GM23248 (cell line): ENCODE measurements around the gene TENM4. TPM values are rescaled to one million over a fixed set of nuclear protein-coding genes. Genes with fewer than 3 reads are reported as not detected.

Experiments
- DNase-seq: peaks from one replicate; pipeline ENCODE4 v3.0.0-alpha.2; 2015
- H2AFZ ChIP-seq: fragments of 200-600 bp; sonication (generic); 2 replicates; pipeline ENCODE4 v1.6.1; 2016; ENCODE audit warnings: antibody characterized with exemption
- H3F3A ChIP-seq: fragments of 200-600 bp; sonication (generic); 2 replicates; pipeline ENCODE4 v1.6.1; 2016; ENCODE audit warnings: mild to moderate bottlenecking, antibody characterized with exemption, mixed run types; ENCODE audit not compliant: insufficient read depth
- H3K27ac ChIP-seq: fragments of 200-600 bp; sonication (generic); 2 replicates; pipeline ENCODE4 v1.5.1; 2016; ENCODE audit warnings: mild to moderate bottlenecking
- H3K27me3 ChIP-seq: fragments of 200-600 bp; sonication (generic); replicated peaks from 2 replicates; pipeline ENCODE4 v1.6.1; 2016; ENCODE audit warnings: mild to moderate bottlenecking; ENCODE audit not compliant: insufficient read depth
- H3K36me3 ChIP-seq: fragments of 200-600 bp; sonication (generic); 2 replicates; pipeline ENCODE4 v1.6.1; 2016; ENCODE audit warnings: low read depth, mild to moderate bottlenecking
- H3K4me1 ChIP-seq: fragments of 200-600 bp; sonication (generic); 2 replicates; pipeline ENCODE4 v1.6.1; 2016; ENCODE audit warnings: mild to moderate bottlenecking; ENCODE audit not compliant: insufficient read depth
- H3K4me2 ChIP-seq: fragments of 200-600 bp; sonication (generic); one replicate; pipeline ENCODE4 v1.6.1; 2016; ENCODE audit warnings: mild to moderate bottlenecking; ENCODE audit not compliant: unreplicated experiment
- H3K4me3 ChIP-seq: fragments of 200-600 bp; sonication (generic); 2 replicates; pipeline ENCODE4 v1.5.1; 2016; ENCODE audit warnings: mild to moderate bottlenecking
- H3K79me2 ChIP-seq: fragments of 200-600 bp; sonication (generic); 2 replicates; pipeline ENCODE4 v1.6.1; 2016; ENCODE audit warnings: mild to moderate bottlenecking; ENCODE audit not compliant: insufficient read depth
- H3K9ac ChIP-seq: fragments of 200-600 bp; sonication (generic); 2 replicates; pipeline ENCODE4 v1.6.1; 2016; ENCODE audit warnings: mild to moderate bottlenecking
- H3K9me2 ChIP-seq: fragments of 200-600 bp; sonication (generic); 2 replicates; pipeline ENCODE4 v1.6.1; 2016; ENCODE audit warnings: mixed run types, mild to moderate bottlenecking, moderate library complexity; ENCODE audit not compliant: insufficient read depth
- H3K9me3 ChIP-seq: fragments of 200-600 bp; sonication (generic); one replicate; pipeline ENCODE4 v1.6.1; 2017; ENCODE audit warnings: low read depth
- H4K20me1 ChIP-seq: fragments of 200-600 bp; sonication (generic); 2 replicates; pipeline ENCODE4 v1.6.0; 2016; ENCODE audit not compliant: insufficient read depth
- EZH2 ChIP-seq: fragments of 200-600 bp; sonication (generic); IDR thresholded peaks from 2 replicates; pipeline ENCODE4 v1.6.1; 2018; ENCODE audit warnings: antibody characterized with exemption, mild to moderate bottlenecking; ENCODE audit not compliant: insufficient read depth, poor library complexity, severe bottlenecking
- EZH2phosphoT487 ChIP-seq: fragments of 200-600 bp; sonication (generic); IDR thresholded peaks from 2 replicates; pipeline ENCODE4 v1.6.1; 2018; ENCODE audit warnings: antibody characterized with exemption, moderate library complexity, mild to moderate bottlenecking, low read depth; ENCODE audit not compliant: insufficient read depth
- WGBS, 2 experiments: methylation state at CpG; one replicate each; pipeline ENCODE4 v1.1.6; 2015 to 2017; ENCODE audit warnings: low lambda C conversion rate in 2 of 2, low coverage in 1 of 2; ENCODE audit errors: missing lambda C conversion rate in 2 of 2; 5-methylcytosine and 5-hydroxymethylcytosine counted together
- in situ Hi-C: fragments of 300-500 bp; cut with MboI; formaldehyde crosslinking; loops from 2 replicates; pipeline ENCODE4 v1.15.0; 2020
- polyA plus RNA-seq: library from polyadenylated mRNA; unstranded; fragments of >200 nt; fragmentation: Nextera tagmentation; extraction: Ambion mirVana; gene quantifications from 2 replicates; pipeline ENCODE4 v1.2.1, GENCODE V29; 2016
- total RNA-seq: library from RNA; depleted of rRNA; stranded (reverse); fragments of >200 nt; shearing (Covaris generic); gene quantifications from 2 replicates; pipeline ENCODE4 v1.2.3, GENCODE V29; 2014

Gene TENM4
- total and polyA plus RNA-seq, 2 experiments from 2014 or later: 0.11 to 0.48 TPM

DNA sequence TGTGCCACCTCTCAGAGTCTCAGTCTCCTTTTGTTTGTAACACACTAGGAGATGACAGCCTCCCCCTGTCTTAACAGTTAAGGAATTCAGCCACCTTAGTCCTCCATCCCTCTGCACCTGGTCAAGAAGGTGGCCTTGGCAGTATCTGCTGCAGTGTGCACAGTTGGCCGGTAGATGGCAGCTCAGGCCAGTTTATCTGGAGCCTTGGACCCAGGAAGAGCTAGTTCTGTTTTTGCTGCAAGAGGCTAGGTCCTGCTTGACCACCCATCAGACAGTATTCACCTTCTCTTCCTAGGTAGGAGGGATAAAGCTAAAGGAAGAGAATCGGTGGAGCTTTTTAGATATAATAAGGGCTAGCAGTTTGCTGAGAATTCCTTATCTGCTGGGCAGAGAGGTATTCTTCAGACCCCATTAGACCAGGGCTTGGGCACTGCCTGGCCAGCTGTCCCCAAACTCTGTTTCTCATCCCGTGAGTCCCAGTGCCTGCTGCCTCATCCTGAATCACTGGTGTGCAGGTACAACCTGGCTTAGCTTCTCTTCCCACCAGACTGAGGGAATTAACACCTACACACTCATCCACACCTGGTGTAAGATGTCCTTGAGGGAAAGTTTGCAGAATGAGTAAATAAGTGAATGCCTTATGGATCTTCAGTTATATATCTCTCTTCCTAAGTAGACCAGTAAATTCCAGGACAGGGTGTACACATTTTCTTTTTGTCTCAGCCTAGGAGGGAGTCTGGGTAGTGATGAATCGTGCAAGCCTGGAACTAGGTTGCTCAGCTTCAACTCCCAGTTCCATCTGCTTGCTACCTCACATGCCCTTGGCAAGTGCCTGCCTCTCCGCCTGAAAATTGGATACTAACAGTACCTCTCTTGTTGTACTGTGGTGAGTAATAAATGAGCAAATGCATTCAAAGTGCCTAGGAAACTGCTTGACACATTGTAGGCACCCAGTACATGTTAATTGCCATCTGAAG lies 795.3 kb downstream of the TENM4 start:
- H3K36me3 ChIP-seq: no peaks in the 10 kb centered on the region
- no peaks in the 10 kb centered on the region for H3K79me2 ChIP-seq
- 22 to 24% methylated on average over 5 of the region's 5 CpGs for WGBS, 2 experiments
- no peak overlapping the region for H3K27ac ChIP-seq
- no peak overlapping the region for H3K4me2 ChIP-seq
- H4K20me1 ChIP-seq: no peaks in the 10 kb centered on the region
- no peak overlapping the region for H2AFZ ChIP-seq
- no peak overlapping the region for H3K9ac ChIP-seq
- H3K9me3 ChIP-seq: no peaks in the 10 kb centered on the region
- DNase-seq: peak; percentile 60
- in situ Hi-C loops: no loop called here
- no peaks in the 10 kb centered on the region for H3K9me2 ChIP-seq
- H3K27me3 ChIP-seq: peaks cover 7% of the 10 kb centered on the region; the same call in 1 of the 2 replicates
- no peak overlapping the region for H3K4me3 ChIP-seq
- H3F3A ChIP-seq: no peaks in the 10 kb centered on the region
- H3K4me1 ChIP-seq: no peaks in the 10 kb centered on the region
- TF ChIP-seq EZH2: no peak
- TF ChIP-seq EZH2phosphoT487: no peak

DNA sequence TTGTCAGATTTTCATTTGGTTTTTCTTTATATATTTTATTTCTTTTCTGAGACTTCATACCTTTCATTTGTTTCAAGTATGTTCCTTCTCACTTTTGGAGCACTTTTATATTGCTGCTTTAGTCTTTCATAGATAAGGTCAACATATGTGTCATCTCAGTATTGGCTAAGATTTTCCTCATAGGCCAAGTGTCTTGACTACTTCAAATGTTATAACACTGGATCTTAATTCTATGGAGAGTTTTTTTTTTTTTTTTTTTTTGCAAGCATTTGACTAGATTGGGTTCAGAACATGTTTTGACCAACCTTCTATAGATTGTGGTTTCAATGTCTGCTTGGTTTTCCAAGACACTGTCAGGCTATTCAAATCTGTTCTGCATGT lies 797.2 kb downstream of the TENM4 start:
- in situ Hi-C loops: no loop called here
- H3K4me2 ChIP-seq: no peak overlapping the region
- no peaks in the 10 kb centered on the region for H3F3A ChIP-seq
- H3K9ac ChIP-seq: no peak overlapping the region
- no peaks in the 10 kb centered on the region for H3K4me1 ChIP-seq
- no peaks in the 10 kb centered on the region for H4K20me1 ChIP-seq
- no peaks in the 10 kb centered on the region for H3K9me3 ChIP-seq
- no peaks in the 10 kb centered on the region for H3K36me3 ChIP-seq
- no peak overlapping the region for H2AFZ ChIP-seq
- peaks cover 7% of the 10 kb centered on the region; the same call in 1 of the 2 replicates for H3K27me3 ChIP-seq
- no peak for TF ChIP-seq EZH2phosphoT487
- no peaks in the 10 kb centered on the region for H3K9me2 ChIP-seq
- no peak for DNase-seq
- H3K27ac ChIP-seq: no peak overlapping the region
- H3K4me3 ChIP-seq: no peak overlapping the region
- H3K79me2 ChIP-seq: no peaks in the 10 kb centered on the region

DNA sequence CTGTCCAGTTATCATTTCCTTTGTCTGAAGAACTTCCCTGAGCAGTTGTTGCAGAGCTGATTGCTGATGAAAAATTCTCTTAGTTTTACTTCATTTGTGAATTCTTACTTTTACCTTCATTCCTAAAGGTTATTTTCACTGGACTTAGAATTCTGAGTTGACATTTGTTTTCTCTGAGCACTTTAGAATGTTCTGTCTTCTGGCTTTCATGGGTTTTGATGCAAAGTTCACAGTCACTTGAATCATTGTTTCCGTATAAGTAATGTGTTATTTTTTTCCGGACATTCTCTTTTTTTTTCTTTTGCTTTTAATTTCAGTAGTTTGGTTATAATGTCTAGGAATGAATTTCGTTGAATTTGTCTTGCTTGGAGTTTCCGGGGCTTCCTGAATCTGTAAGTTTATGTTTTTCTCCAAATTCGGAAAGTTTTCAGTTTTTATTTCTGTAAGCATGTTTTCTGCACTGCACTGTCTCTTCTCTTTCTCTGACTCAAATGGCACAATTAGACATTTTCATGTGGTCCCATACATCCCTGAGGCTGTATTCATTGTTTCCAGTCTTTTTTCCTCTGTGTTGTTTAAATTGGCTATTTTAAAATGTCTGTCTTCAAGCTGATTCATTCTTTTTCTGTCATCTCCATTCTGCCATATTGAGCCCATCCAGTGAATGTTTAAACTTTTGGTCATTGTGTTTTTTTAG lies 797.7 kb downstream of the TENM4 start:
- H3K27me3 ChIP-seq: peaks cover 7% of the 10 kb centered on the region; the same call in 1 of the 2 replicates
- H3K9me2 ChIP-seq: no peaks in the 10 kb centered on the region
- in situ Hi-C loops: no loop called here
- no peaks in the 10 kb centered on the region for H3F3A ChIP-seq
- no peaks in the 10 kb centered on the region for H3K79me2 ChIP-seq
- H3K27ac ChIP-seq: no peak overlapping the region
- H3K9me3 ChIP-seq: no peaks in the 10 kb centered on the region
- WGBS, 2 experiments: 56 to 59% methylated on average over 5 of the region's 5 CpGs
- no peaks in the 10 kb centered on the region for H3K4me1 ChIP-seq
- no peak overlapping the region for H2AFZ ChIP-seq
- no peaks in the 10 kb centered on the region for H3K36me3 ChIP-seq
- H3K9ac ChIP-seq: no peak overlapping the region
- no peak overlapping the region for H3K4me3 ChIP-seq
- H4K20me1 ChIP-seq: no peaks in the 10 kb centered on the region
- no peak overlapping the region for H3K4me2 ChIP-seq
- no peak for DNase-seq
- no peak for TF ChIP-seq EZH2phosphoT487
- no peak for TF ChIP-seq EZH2

DNA sequence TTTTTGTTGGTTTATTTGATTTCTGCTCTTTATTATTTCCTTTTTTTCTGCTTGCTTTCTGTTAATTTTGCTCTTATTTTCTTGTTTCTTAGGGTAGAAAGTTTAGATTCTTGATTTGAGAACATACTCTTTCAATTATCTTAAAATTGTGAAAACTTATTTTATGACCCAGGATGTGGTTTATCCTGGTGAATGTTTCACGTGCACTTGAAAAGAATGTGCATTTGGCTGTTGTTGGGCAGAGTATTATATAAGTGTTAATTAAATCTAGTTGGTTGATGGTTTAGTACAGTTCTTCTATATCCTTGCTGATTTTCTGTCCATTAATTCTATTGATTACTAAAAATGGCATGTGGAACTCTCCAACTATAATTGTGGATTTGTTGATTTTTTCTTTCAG lies 799.3 kb downstream of the TENM4 start:
- no peaks in the 10 kb centered on the region for H3K4me1 ChIP-seq
- in situ Hi-C loops: no loop called here
- H3K27ac ChIP-seq: no peak overlapping the region
- no peaks in the 10 kb centered on the region for H3F3A ChIP-seq
- no peaks in the 10 kb centered on the region for H3K9me3 ChIP-seq
- no peak overlapping the region for H3K9ac ChIP-seq
- H3K36me3 ChIP-seq: no peaks in the 10 kb centered on the region
- DNase-seq: no peak
- H3K9me2 ChIP-seq: no peaks in the 10 kb centered on the region
- 0% methylated on average over 1 of the region's 1 CpG for WGBS, 2 experiments
- H2AFZ ChIP-seq: no peak overlapping the region
- TF ChIP-seq EZH2 (no peak), EZH2phosphoT487 (no peak)
- no peak overlapping the region for H3K4me3 ChIP-seq
- H3K27me3 ChIP-seq: peaks cover 7% of the 10 kb centered on the region; the same call in 1 of the 2 replicates
- H3K79me2 ChIP-seq: no peaks in the 10 kb centered on the region
- no peaks in the 10 kb centered on the region for H4K20me1 ChIP-seq
- no peak overlapping the region for H3K4me2 ChIP-seq
